NCI-H2107 treated with DMSO at 0.1 percent for 48 hours (cell line): ENCODE data around the gene CENPE.

Experiments used
- DNase-seq: peaks from one replicate; lab custom pipeline; 2025; ENCODE audit not compliant: unreplicated experiment; lab: John Stamatoyannopoulos, UW

Gene CENPE

DNA sequence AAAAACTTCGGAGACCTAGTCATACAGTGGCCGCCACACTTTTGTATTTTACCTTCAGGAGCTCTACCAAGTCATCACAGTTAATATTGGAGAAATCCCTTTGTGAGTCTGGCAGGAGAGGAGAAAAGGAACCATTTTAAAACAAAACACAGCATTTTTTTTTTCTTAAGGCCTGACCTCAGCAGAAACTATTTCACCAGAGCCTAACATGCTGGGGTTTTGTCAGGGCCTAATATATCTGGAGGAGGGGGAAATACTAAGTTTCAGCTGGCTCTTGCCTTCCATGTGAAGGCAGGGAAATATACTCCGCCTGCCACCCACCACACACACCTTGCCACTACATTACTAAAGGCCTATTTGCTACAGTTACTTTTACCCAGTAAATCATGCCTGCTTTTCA lies 72.0 kb downstream of the CENPE start:
- no peak for DNase-seq

DNA sequence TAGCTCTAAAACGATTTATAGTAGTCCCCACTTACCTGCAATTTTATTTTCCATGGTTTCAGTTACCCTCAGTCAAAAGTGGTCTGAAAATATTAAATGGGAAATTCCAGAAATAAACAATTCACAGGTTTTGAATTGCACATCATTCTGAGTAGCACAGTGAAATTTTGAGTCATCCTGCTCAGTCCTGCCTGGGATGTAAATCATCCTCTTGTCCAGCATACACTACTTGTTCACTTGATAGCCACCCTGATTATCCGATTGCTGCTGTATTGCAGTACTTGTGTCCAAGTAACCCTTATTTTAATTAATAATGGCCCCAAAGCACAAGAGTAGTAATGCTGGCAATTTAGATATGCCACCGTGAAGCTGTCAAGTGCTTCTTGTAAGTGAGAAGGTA lies 75.0 kb downstream of the CENPE start:
- DNase-seq: no peak

DNA sequence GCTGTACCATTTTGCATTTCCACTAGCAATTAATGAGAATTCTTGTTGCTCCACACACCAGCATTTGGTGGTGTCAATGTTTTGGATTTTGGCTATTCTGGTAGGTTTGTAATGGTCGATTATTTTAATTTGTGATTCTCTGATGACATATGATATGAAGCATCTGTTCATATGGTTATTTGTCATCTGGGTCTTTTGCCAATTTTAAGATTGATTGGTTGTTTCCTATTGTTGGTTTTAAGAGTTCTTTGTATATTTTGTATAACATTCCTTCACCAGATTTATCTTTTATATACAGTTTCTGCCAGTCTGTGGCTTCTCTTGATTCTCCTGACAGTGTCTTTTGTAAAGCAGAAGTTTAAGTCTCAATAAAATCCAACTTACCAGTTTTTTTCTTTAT lies 80.0 kb downstream of the CENPE start:
- DNase-seq: no peak

DNA sequence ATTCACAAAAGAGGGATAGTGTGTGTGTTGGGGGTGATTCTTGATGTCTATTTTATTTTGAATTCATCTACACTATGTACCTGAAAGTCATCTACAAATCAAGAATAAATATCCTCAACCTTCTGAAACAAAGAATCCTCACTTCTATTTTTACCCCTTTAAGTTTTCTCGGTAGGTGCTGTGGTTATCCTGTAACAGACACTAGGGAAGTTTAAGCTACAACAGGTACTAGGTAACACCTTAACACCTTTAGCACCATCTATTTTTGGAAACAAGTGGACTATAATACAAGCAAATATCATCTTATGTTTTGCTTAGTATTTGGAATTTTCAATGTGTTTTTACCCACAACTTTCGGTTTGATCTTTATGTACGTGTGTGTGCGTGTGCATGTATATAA lies 86.5 kb downstream of the CENPE start:
- DNase-seq: no peak

DNA sequence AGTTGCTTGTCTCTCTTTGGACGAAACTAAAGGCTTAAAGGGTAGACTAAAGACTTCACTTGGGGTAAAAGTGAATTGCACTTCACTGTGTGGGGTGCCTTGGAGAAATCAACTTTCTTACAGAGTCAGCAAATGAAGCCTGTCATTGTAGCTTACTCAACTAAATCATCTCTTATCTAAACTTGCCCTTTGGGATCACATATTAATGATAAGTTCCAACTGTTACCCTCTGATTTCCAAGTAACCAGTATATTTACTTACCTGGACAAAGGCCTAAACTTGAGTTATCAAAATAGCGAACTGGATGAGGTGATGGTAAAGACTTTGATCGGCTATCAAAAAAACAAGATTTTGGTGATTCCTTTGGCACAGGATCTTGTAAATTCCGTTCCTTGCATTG lies 89.6 kb downstream of the CENPE start:
- DNase-seq: no peak

DNA sequence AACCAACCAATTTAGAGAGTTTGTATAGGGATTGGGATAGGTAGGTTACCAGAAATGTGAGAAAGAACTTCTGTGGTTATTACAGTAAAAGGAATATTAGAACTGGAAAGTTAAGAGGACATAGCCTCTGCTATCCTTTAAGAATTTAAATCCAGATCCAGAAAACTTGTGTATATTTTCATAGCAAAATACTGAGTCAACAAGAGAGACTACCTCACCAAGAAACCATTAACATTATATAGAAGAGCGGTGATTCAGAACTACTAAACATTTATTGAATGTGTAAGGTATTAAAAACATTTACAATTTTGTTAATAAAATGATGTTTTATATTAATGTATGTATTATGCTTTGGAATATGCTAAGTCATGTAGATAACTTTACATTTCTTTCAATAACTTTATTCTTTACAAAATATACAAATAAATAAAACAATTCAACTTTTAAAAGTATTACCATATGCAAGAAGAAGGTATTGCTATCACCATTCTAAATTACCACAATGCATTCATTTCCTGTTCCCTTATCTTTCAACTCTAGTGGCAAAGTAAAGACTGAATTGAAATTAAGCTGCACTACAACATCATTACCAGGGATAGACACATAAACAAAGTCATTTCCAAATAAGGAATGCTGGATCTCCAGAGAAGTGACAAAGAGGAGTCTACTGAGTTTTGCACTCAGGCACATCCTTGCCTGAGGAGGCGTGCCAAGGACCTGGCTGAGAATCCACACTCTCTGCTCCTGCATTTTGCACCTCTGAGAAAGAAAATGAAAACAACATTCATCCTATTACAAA lies 92.4 kb downstream of the CENPE start:
- no peak for DNase-seq

DNA sequence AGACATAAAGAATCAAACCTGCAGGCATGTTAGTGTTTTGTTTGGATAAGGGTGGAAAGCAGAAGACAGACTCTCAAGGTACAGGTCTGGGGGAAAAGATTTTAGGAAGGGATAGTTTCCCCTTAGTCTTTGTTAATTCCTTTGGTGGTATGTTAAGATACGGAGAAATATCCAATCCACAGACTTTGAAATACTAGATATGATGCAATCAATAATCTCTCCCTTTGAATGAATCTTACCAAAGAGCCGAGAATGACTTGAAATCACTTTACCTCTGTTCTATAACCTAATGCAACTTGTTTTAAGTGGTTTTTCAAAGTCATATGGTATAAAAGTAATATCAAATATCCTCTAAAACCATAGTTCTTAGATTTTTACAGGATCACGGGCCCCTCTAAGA lies 93.3 kb downstream of the CENPE start:
- DNase-seq: no peak

DNA sequence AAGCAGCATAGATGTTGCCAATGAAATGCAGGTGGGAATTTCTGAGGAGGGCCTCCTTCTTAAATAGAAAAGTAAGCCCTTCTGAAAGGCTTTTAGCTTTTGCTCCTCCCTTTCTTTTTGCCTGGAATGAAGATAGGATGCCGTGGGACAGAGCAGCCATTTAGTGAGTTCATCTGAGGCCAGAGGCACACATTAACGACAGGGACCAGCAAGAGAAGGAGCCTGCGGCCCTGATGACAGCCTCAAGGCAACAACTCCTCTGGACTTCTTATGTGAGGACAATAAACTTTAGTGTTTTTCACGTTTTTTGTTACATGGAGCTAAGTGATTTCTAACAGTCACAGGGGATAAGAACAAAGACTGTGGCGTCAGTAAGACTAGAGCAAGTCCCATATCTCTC lies 97.5 kb downstream of the CENPE start:
- no peak for DNase-seq

DNA sequence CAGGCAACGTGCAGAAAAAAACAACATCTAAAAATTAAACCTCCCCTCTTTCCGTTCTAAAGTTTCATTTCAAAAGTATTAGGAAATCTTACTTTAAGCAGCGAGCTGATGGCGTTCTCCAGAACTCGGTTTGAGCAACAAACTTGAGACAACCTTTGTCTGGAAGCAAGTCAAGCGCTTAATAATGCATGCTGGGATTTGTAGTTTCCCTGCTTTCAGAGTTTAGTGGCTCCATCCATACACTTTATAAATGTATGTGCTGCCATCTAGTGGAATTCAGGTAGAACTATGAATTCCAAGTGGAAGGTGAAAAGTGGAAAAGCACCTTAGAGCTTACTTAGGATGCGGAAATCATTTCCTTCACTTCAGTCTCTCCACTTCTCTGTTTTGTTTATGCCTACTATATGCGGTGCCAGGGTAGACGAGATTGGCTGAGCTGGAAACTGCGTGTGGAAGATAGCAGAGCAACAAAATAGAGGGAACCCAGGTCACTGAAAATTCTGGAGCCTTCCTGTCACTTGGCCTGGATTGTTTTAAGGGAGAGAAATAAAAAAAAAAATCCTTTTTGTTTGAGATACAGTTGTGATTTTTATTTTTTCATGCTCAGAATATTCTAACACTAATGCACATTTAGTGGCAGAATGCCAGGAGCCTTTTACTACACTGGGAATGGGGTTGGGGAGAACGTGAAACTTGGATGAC lies 98.3 kb downstream of the CENPE start, which contains the start of gene BDH2:
TSS of gene BDH2 (minus strand) at position 144 of the 702 bp plus-strand sequence. CDS start 3,580 bp downstream, outside the sequence.
- DNase-seq: peak; percentile 48

DNA sequence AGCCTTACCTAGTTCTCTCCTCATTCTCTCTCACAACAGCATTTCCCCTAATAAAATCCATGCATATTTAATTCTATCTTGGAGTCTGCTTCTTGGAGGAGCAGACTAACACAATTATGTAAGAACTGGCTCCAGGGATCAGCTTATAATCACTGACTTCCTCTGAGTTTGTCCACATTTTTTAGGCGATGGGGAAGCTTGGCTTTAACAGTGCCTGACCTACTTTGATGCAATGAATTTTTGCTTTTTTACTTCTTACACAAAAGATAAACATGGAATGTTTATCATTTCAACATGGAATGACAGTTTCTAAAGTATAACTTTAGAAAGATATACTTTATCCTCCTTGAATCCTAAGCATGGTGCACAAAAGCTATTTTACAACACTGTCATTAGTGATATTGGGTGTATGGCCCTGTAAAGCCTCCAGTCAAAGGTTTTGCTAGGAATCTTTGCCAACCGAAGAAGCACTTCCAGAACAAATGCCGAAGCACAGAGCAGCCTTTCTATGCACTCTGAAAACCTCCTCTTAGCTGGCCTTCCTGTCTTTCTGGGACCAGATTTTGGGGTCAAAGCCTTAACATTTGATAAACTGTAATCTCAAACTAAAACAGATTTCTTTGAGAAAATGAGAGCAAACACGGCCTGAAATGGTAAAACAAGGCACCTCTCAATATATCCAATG lies 99.2 kb downstream of the CENPE start:
- DNase-seq: no peak

DNA sequence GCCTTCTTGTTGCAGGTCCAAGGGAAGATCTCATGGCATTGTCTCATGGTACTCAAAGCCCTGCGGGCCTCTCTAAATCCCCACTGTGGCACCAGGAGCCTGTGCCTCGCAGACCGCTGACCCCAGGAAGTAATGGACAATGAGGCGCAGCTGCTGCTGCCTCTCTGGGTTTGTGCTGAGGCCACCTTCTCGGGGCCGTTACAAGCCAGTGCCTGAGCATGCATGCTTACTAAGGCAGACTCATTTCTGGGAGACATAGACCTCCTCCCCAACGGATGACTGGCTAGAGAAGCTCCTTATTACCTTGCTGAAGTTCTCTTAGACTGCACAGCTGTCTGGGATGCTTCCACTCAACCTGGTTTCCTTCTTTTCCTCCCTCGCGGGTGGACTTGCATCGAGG lies 99.8 kb downstream of the CENPE start:
- no peak for DNase-seq

DNA sequence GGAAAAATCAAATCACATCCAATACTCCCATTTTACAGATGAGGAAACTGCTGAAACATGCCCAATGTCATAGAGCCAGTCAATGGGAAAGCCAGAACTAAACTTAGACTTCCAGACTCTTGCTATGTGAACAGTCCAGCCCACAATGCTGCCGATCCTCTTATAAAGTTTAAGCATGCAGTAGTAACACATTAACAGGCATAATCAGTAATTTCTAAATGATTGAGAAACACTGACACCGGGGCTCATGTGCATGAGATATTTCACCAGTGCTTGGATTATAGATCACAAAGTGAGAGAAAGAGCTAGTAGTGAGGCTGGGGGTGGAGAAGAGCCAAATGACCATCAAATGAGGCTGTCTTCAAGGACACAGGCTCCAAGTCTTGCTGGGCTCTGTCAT lies 101.0 kb downstream of the CENPE start:
- no peak for DNase-seq

DNA sequence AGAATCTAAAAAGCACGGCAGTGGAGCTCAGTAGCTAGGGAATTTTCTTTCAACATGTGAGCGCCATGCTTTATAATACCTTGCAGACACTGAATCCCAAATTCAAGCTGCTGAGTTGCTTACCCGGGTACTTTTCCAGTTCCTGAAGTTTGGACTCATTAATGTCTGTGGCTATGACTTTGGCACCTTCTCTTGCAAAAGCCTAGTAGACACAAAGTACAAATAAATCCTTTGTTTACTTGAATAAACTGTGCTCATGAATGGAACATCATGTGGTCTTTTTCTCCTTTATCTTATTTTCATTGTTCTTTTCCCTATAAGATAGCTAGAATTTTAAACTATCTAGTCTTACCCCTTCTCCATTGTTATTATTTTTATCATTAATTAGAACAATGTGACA lies 103.1 kb downstream of the CENPE start:
- no peak for DNase-seq

DNA sequence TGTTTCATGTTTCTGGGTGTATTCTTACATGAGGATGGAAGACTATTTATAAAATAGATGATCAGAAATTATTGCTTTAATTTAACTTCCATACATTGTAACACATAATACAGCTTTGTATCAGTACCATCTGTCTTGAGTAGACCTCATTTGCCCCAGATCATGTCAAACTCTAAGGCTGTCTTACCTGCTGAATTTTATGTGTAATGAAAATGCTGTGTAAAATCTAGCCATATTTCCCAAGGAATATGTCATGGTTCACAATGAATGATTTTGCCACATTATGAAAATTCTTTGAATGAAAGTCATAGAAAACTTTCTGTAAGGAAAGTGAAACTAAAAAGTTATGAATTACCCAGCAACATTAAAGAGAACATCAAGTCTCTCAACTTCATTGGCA lies 105.9 kb downstream of the CENPE start:
- no peak for DNase-seq

DNA sequence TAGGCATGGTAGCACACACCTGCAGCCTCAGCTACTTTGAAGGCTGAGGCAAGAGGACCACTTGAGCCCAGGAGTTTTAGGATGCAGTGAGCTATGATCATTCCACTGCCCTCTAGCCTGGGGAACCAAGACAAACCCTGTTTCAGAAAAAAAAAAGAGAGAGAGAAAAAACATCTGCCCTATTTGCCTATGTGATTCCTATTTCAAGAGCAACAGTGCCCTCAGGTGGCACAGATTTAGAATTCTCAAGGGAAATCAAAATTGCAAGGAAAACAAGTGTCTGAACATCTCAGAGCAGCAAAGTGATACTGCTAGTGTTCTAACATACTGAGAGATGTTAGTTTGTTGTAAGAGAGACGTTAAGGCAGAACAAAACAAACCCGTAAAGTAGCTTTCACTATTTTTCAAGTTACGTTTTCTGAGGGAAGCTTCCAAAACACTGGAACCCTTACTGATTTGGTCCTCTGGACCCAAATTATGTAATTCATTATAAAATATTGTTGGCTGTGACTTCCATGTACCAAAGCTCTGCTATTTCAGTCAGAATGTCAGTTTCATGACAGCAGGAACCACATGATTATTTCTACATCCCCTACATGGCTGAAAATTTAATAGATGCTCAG lies 106.4 kb downstream of the CENPE start:
- DNase-seq: peak; percentile 38

DNA sequence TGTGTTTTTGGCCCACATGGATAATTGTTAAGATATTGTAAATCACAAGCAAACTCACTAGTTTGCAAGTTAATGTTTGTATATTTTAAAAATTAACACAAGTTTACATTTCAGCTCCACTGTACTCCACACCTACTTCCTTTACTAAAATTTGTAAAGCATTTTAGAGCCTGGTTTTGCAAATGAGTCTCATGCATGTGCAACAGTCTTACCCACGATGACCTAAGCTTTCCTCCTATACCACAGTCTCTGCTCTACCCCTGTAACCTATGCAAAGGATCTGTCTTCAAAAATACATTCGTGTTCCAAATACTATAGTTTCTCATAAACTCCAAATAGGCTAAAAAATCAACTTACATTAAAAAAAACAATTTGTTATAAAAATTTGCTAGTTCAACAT lies 108.7 kb downstream of the CENPE start:
- DNase-seq: no peak

DNA sequence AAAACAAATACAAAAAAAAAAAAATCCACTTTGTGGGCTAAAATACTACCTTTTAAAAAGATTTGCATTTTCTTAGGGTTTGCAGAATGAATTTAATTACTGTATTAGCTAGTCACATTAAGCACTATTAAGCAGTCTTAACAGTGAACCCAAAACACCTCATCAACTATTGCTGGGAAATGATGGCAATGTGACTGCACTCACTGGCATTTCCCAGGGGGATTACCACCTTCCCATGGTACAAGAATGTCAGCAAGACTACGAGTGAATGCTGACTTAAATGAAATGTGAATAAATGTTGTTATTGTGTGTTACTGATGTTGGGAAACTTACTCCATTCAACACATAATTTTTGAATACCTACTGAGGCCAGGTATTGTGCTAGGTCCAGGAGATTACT lies 111.6 kb downstream of the CENPE start:
- no peak for DNase-seq

DNA sequence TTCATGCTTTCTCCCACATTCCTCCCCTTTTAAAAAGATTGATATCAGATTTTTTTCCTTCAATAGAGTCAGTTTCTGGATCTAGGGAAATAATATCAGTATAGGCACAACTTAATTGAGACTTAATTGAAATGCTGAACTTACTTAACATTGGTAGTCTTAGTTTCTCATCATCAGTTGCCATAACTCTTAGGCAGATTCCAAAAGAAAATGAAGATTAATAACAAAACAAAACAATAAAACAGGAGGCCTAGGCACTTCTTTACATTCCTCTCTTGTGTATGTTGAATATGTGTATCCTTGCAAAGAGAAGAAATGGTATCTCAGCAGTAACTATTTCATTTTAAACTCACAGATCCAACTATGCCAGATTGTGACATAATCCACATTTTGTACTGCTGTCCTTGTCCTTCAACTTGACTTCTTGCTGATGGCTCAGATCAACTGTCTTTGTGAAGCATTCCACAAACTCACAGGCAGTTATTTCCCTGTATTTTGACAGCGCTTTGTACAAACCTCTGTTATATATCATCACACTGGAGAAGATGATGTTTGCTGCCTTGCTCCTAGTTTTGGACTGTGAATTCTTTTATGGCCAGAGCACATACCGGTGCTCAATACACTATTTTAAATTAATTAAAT lies 112.5 kb downstream of the CENPE start:
- no peak for DNase-seq

DNA sequence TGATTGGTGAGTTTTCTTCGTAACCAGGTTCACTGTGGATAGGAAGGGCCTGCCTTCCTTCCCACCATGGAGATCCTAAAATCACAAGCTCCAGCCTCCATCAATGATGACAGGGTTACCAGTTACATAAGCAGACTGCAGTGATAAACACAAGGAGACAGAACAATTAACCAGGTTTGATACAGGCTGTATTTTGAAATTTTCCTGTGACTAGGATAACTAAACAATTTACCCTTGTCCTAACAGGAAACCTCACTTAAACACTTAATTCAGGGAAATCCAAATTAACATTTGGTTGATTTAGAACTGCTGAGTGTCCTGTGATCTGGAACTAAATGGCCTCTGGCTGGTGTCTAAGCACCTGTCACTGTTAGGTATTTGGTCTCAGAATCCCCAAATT lies 118.5 kb downstream of the CENPE start:
- DNase-seq: no peak

DNA sequence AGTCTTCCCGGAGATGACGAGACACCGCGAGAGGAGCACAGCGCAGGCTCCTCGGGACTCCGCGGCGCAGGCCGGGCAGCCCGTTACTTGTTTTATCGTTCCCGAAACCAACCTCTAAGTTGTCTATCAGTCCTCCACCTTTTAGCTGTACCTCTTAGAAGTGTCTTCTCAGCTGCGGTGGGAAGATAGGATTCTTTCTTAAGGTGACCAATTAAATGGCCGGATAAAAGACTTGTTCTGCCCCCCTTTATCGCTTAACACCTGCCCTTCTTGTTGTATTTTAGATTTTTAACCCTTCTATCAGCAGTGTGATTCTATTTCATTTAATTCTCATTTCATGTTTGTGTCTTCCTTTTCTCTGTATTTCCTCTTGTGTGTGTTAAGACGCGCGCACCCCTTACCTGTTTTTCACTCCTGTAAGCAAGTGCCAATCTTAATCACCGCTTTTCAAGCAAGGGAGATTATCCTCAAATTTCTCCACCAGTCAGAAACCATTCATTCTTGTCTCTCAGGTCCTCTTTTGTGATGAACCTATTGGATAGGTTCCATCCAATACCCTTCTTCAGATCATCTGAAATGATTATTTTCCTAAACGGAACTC lies 121.3 kb downstream of the CENPE start, which contains the start of gene SLC9B2:
TSS of gene SLC9B2 (minus strand) at position 15 of the 601 bp plus-strand sequence. CDS start 9,211 bp downstream, outside the sequence.
- peak; percentile 24 for DNase-seq
